Ammon's horn (tissue), 1 donor: ENCODE results near the gene KRTAP10-2.

Source experiments
- DNase-seq: peaks from one replicate; pipeline ENCODE4 v3.0.0-alpha.2; 2016; ENCODE audit warnings: low spot score

Gene KRTAP10-2

GRCh38 chr21:44526096-44526997 is 25.0 kb downstream of the KRTAP10-2 start:
- no peak for DNase-seq

- no peak for DNase-seq
Observed at GRCh38 chr21:44525391-44526095, 25.8 kb downstream of the KRTAP10-2 start.

- no peak for DNase-seq
Observed at GRCh38 chr21:44524414-44525371, 26.6 kb downstream of the KRTAP10-2 start.

GRCh38 chr21:44523567-44524413 is 27.5 kb downstream of the KRTAP10-2 start:
- DNase-seq = no peak

DNA sequence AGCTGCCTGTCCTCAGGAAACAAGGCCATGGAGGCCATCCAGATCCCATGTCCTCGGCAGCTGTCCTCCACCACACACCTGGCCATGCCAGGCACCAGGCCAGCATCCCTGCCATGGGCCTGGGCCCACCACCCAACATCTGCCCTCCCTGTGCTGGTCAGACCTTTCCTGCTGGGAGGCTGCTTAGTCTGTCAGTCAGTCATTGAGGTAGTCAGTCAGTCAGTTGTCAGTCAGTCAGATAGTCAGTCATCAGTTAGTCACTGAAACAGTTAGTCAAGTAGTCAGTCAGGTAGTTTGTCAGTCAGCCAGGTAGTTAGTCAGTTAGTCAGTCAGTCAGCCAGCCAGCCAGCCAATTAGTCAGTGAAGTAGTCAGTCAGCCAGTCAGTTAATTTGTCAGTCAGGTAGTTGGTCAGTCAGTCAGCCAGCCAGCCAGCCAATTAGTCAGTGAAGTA is 28.5 kb downstream of the KRTAP10-2 start:
- no peak for DNase-seq

DNA sequence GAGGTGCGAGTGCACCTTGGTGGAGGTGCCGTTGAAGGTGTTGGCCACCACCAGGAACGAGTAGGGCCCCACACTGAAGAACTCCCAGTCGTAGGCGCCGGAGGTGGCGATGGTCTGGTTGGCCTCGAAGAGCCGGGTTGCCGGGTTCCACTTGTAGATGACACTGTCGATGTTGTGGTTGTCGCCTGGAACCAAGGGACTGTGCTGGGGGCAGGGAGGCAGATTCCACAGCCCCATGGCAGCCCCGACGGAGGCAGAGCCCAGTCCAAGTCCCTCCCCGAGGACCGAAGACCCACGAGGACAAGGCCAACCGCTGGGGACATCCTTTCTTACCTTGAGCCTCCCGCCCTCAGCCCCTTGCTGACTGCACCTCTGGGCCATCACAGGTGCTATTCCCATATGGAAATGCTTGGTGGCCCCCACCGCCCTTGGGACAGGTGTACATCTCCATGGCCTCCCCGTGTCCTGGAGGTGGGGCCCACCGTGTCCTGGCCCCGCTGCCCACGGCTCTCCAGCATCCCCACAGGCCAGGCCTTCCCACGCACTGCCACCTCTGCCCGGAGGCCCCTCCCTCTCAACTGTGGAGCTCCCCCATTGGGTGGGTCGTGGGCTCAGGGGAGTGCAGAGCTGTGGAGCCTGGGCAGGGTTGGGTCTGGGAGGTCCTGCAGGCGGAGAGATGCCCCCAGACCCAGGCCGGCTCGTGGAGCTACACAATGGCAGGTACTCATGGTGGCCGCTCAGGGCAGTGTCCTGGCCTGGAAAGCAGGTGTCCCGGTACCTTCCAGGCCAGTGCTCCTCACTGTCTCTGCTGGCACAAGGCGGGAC is 29.2 kb downstream of the KRTAP10-2 start:
- no peak for DNase-seq

DNA sequence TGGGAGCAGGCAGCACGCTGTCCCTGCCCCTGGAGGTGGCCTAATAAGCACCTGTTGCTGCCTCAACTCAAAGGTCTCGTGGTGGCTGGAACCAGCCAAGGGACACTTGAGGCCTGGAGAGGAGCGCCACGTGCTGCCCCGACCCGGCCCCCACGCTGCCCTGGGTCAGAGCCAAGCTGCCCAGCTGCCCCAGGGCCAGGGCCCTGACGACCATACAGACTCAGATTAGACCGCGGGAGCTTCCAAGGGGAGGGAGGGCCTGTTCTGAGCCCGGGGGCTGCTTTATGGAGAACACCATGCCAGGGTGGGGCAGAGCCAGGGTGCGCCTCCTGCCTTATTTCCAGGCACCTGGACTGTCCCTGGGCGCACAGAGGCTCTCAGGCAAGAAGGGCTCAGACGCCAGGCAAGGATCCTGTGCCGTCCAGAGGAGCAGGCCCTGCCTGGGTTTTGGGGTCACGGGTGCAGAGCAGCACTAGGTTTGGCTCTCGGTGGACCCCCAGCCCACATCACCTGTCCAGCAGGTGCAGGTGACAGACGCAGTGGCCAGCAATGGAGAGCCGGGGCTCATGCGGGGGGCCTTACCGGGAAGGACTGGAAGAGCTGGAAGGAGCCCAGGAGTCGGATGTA is 29.9 kb downstream of the KRTAP10-2 start:
- DNase-seq = no peak

DNA sequence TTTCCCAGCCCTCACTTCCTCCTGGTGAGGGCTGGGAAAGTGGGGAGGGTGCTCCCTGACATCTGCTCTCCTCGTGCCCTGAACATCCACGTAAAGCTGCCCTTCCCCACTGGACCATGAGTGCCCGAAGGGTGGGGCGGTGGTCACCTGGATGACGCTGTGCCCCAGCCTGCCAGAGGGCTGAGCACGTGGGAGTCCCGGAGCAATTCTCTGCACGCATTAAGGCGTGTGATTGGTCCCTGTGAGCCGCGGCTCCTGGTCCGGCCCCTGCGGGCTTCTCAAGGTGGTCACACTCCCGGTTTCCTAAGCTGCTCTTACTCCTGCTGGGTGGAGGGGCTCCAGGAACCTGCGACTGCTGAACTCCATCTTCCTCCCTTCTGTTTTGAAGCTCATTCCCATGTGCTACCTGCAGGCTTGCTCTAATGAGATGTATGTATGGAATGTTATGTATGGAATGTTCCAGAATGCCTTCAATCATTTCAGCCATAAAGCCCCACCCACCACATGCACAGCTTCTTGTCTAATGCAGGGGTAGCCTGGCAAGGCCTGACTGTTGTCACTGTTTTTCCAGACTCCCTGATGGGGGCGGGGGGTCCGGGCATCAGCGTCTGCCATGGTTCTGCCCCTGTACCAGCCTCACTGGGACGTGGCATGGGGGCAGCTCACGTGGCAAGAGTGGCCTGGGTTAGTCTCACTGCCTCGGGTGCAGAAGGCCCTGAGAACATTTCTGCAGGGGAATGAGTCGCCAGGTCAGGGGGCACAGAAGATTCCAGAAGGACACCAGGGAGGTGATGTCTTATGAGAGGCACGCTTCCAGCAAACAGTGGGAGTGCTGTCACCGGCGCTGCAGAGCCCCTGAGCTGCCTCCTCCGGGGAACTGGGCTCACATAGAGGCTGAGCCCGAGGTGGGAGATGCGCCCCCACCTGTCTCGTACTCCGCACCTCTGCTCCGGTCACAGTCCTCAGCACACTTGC is 30.7 kb downstream of the KRTAP10-2 start:
- no peak for DNase-seq

- no peak for DNase-seq
Observed at GRCh38 chr21:44519346-44520325, 31.7 kb downstream of the KRTAP10-2 start.

- DNase-seq = no peak
Observed at GRCh38 chr21:44518686-44519085, 32.6 kb downstream of the KRTAP10-2 start.

DNA sequence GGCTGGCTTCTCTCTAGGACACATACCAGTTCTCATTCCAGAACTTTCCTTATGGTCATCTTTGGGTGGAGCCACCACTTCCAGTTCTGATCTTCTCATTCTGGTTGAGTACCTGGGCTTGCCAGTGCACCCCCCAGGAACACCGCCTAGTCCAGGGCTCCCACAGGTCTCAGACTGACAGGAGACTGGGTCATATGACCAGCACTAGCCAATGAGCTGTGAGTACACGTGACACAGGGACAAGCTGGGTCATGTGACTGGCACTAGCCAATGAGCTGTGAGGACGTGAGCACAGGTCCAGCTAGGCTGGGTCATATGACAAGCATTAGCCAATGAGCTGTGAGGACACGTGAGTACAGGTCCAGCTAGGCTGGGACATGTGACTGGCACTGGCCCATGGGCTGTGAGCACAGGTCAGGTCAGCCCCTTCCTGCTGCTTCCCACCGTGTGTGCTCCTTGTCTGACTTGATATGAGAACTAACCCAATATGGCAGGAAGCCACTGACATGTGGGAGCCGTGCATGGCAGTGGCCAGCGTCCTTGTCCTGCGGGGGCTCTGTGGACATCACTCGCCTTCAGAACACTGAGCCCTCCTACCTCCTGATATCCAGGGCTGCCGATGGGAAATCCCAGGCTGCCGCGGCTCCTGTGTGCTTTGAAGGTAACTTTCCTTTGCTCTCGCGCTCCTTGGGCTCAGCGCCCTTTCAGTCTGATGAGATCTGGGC is 34.0 kb downstream of the KRTAP10-2 start:
- DNase-seq = no peak

GRCh38 chr21:44516828-44517174 is 34.5 kb downstream of the KRTAP10-2 start:
- DNase-seq = no peak

DNA sequence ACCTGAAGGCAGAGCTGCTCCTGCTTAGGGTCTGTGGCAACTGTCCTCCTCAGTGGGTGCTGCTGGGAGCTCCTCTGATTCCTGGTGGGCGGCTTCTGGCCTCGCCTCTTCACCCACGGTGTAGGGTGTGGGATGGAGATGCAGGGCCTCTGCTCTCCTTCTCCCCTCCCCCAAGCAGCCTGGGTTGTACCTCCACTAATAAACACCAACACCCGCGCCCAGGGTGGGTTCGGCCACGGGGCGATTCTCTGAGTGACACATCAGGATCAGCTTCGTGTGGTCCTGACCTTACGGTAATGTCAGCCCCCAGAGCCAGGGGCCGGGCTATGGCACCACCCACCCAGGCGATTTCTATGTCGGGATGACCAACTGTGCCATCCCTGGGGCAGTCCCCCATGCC is 35.0 kb downstream of the KRTAP10-2 start:
- DNase-seq = no peak

DNA sequence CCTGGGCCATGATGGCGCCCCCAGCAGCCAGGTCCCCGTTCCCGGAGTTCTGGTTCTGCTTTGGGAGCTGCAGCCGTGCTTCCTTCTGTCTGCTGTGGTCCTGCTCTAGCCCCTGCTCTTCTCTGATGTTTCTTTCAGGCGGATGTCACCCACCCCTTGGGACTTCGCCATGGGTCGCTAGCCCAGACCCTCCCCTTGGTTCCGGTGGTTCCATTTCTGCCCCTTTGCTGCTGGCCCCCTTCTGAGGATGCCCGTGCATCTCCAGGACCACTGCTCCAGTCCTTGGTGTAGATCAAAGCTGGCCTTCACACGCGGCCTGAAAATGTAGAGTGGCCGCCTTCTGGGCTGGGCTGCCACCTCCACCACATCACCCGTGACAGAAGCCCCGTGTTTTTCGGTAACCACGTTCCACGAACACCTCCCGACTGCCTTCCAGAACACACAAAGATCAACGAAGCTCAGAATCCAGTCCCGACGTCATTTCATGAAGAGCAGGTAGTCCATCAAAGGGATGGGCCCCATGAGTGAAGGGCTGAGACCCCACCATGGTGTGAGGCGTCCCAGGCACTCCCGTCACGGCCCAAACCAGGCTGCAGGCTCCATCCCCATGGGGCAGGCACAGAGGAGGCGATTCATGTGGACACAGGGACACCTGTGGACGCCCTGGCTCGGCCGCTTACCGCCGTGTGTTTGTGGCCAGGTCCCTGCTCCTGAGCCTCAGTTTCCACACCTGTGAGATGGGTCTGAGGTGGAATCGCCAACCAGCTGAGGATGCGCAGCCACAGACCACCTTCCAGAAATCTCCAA is 35.7 kb downstream of the KRTAP10-2 start:
- no peak for DNase-seq

- no peak for DNase-seq
Observed at GRCh38 chr21:44514746-44515358, 36.5 kb downstream of the KRTAP10-2 start.

DNA sequence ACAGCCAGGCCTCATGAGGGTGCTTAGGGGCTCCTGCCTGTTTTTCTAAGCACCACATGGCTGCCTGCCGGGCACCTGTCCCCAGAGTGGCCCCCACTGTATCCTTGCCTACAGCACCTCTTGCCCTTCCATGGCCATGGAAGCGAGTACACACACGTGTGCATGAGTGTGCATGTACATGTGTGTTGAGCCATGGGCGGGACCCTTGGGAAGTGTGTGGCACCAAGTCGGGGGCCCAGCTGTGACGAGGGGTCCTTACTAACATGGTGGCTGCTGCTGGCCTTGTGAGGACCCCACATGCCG is 37.1 kb downstream of the KRTAP10-2 start:
- DNase-seq = no peak
